Left hindlimb (tissue), 1 donor: ENCODE data around the gene HACE1.

Source experiments
- DNase-seq: peaks from one replicate; pipeline ENCODE4 v3.0.0-alpha.2; 2018

The HACE1 gene

DNA sequence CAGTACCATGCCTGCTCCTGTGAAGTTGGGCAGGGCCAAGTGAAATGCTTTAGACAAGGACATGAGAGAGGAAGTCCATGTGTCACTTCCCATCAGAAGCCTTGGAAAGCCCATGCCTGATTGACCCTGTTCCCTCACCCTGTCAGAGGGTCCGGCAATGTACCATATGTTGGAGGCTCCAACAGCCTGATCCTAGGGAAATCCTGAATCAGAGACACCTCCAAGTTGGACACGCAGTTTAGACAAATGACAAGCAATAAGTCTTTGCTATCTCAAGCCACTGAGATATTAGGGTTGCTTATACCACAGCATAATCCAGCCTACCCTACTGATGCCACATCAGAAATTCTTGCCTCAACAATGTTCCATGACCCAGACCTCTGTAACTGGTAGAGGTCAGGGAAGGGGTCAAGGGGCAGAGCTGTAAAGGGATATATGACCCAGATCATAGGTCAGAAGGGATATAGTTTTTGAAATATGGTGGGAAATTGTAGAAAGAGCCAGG, 174.8 kb downstream of the HACE1 start:
- no peak for DNase-seq

DNA sequence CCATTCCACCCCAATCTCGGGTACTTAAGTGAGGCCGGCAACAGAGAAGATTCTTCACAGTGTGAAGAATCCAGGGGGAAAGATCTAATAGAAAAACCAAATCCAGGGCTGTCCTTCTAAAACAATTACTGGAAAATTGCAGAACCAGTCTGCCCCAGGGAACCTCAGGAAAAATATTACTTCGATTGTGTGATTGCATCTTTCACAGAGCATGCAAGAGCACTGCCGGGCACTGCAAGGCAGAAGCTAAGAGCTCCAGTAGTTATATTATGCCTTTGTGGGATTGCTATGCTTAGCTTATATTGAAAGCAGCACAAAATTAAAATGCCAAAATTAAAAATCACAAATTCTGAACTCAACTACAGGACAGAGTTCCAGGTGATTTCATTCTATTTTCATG, 175.9 kb downstream of the HACE1 start:
- no peak for DNase-seq

- no peak for DNase-seq
Observed at GRCh38 chr6:104682722-104683643, 176.7 kb downstream of the HACE1 start.

GRCh38 chr6:104680539-104680938, 179.2 kb downstream of the HACE1 start:
- DNase-seq = no peak

DNA sequence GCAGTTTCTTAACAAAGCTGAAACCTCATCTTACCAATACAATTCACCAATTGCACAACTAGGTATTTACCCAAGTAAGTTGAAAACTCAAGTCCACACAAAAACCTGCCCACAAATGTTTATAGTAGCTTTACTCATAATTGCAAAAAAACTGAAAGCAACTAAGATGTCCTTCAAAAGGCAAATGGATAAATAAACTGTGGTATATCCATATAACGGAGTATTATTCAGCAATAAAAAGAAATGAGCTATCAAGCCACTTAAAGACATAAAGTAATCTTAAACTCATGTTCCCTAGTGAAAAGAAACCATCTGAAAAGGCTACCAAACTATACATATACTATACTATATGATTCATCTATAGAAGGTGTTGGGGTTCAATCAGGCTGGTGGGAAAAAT, 179.7 kb downstream of the HACE1 start:
- no peak for DNase-seq
